ENCODE results near the gene DPP4.
"Not testable (repeated sequence)": the region's sequence is repeated elsewhere in the genome, so short reads cannot be mapped to it uniquely, and the experiment has no call there.

DNA sequence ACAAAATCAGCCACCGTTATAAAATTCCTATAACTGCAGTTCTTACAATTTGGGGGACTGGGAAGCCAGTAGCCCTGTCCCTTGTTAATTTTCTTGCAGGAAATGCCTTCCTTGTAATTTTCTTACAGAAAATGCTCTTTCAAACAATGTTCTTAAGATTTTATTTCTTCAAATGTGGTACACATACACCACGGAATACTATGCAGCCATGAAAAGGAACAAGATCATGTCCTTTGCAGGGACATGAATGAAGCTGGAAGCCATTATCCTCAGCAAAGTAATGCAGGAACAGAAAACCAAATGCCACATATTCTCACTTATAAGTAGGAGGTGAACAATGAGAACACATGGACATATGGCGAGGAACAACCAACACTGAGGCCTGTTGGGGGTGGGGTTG lies 24.9 kb downstream of the DPP4 start:
- TF ChIP-seq, protein P1, sequence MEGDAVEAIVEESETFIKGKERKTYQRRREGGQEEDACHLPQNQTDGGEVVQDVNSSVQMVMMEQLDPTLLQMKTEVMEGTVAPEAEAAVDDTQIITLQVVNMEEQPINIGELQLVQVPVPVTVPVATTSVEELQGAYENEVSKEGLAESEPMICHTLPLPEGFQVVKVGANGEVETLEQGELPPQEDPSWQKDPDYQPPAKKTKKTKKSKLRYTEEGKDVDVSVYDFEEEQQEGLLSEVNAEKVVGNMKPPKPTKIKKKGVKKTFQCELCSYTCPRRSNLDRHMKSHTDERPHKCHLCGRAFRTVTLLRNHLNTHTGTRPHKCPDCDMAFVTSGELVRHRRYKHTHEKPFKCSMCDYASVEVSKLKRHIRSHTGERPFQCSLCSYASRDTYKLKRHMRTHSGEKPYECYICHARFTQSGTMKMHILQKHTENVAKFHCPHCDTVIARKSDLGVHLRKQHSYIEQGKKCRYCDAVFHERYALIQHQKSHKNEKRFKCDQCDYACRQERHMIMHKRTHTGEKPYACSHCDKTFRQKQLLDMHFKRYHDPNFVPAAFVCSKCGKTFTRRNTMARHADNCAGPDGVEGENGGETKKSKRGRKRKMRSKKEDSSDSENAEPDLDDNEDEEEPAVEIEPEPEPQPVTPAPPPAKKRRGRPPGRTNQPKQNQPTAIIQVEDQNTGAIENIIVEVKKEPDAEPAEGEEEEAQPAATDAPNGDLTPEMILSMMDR (IDR thresholded peaks at IDR 0.05) = not testable (repeated sequence)
- TF ChIP-seq EZH2 (IDR thresholded peaks at IDR 0.05) = not testable (repeated sequence)

All from neural progenitor cell (in vitro differentiated cells).